ENCODE data around the gene GET4.

- TF ChIP-seq CTCF (IDR thresholded peaks at IDR 0.05) (no peak), POLR2A (IDR thresholded peaks at IDR 0.05) (no peak)
These were observed 55.7 kb downstream of the GET4 start for GRCh38 chr7:931871-932650.
